Right cardiac atrium (tissue), 5 donors: ENCODE results near the gene KIAA1586. TPM values are rescaled to one million over a fixed set of nuclear protein-coding genes. Genes with fewer than 3 reads are reported as not detected.
"Not testable (repeated sequence)": the region's sequence is repeated elsewhere in the genome, so short reads cannot be mapped to it uniquely, and the experiment has no call there.

ENCODE experiments used
- ATAC-seq, 2 donors: fragments of 200-7000 bp; cut with Tn5 transposase; one replicate each; pipeline versions ENCODE4 v1.8.0 to v1.9.1; 2020; ENCODE audit warnings: moderate library complexity in 2 of 2, mild to moderate bottlenecking in 1 of 2
- DNase-seq, 3 donors: peaks; one replicate each; pipeline ENCODE4 v3.0.0-alpha.2; 2020
- H3K27ac ChIP-seq: one replicate; pipeline ENCODE4 v1.5.1; 2013; ENCODE audit warnings: mild to moderate bottlenecking, low read length, control low read depth, moderate library complexity
- H3K27me3 ChIP-seq: one replicate; pipeline ENCODE4 v1.6.1; 2013; ENCODE audit not compliant: control insufficient read depth, insufficient read depth
- H3K4me1 ChIP-seq: one replicate; pipeline ENCODE4 v1.6.1; 2013; ENCODE audit warnings: low read length; ENCODE audit not compliant: control insufficient read depth, insufficient read depth
- H3K4me3 ChIP-seq: one replicate; pipeline ENCODE4 v1.5.1; 2013; ENCODE audit warnings: low read length, control low read depth
- H3K9me3 ChIP-seq: one replicate; pipeline ENCODE4 v1.6.1; 2013; ENCODE audit warnings: low read length; ENCODE audit not compliant: control insufficient read depth
- WGBS: extraction: QIAGEN DNeasy Blood & Tissue Kit; methylation state at CpG from one replicate; pipeline ENCODE4 v1.1.7; 2013; 5-methylcytosine and 5-hydroxymethylcytosine counted together
- intact Hi-C, 4 donors: fragments of 100-400 bp; cut with DNase I; formaldehyde crosslinking; loops; one replicate each; pipeline versions ENCODE4 v1.11.0 to v1.14.0; 2022 to 2023
- polyA plus RNA-seq: library from polyadenylated mRNA; stranded (reverse); fragments of 200-250 nt; gene quantifications from one replicate; pipeline ENCODE4 v1.2.3, GENCODE V29; 2013
- total RNA-seq, 4 donors: library from RNA; stranded (reverse); fragmentation: NEBNext Ultra II Directional; extraction: Animal tissue kit (Norgen Biotek cat#: 25700); gene quantifications; one replicate each; pipeline ENCODE4 v1.2.1, GENCODE V29; 2021
- donor health status: healthy with polysubstance abuse.
- donor health status: DM: no; HTN: yes; CAD: no.
- donor health status: DM: no; HTN: no; CAD: no.
- donor health status: DM: no; HTN: yes; CAD: no; lungs with severe emphysema.
- donor health status: DM: yes; HTN: yes; CAD: no.

The KIAA1586 gene
- total and polyA plus RNA-seq, 5 donors, result 3.1 to 10.3 (median 8.4) TPM

DNA sequence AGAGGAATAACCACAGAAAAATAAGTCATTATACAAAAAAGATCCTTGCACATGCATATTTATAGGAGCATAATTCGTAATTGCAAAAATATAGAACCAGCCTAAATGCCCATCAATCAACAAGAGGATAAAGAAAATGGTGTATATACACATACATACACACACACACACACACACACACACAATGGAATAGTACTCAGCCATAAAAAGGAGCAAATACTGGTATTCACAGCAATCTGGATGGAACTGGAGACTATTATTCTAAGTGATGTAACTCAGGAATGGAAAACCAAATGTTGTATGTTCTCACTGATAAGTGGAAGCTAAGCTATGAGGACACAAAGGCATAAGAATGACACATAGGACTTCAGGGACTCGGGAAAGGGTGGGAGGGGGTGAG is 1.9 kb upstream of the KIAA1586 start:
- no peak overlapping the region for H3K27ac ChIP-seq
- no peaks in the 10 kb centered on the region for H3K9me3 ChIP-seq
- DNase-seq, result no peak
- WGBS, result 90% methylated on average over 2 of the region's 2 CpGs
- ATAC-seq, result no peak
- H3K27me3 ChIP-seq, result no peaks in the 10 kb centered on the region
- H3K4me3 ChIP-seq, result no peak overlapping the region
- H3K4me1 ChIP-seq, result no peaks in the 10 kb centered on the region
- intact Hi-C loops, result no loop called here

- DNase-seq, H3K4me3 ChIP-seq, intact Hi-C loops, H3K9me3 ChIP-seq, H3K27ac ChIP-seq, H3K27me3 ChIP-seq, H3K4me1 ChIP-seq: not testable (repeated sequence)
- WGBS, result no CpG with 5 or more reads among the region's 5 CpGs
- peak in 1 of 2 donors; percentile 3 for ATAC-seq
Measured at GRCh38 chr6:57047257-57047585, 728 bp downstream of the KIAA1586 start.

- intact Hi-C loops, H3K9me3 ChIP-seq, H3K27me3 ChIP-seq, DNase-seq, ATAC-seq, H3K4me3 ChIP-seq, H3K27ac ChIP-seq, H3K4me1 ChIP-seq: not testable (repeated sequence)
- 87% methylated on average over 6 of the region's 6 CpGs for WGBS
Measured at GRCh38 chr6:57047859-57048258, 1.4 kb downstream of the KIAA1586 start.

DNA sequence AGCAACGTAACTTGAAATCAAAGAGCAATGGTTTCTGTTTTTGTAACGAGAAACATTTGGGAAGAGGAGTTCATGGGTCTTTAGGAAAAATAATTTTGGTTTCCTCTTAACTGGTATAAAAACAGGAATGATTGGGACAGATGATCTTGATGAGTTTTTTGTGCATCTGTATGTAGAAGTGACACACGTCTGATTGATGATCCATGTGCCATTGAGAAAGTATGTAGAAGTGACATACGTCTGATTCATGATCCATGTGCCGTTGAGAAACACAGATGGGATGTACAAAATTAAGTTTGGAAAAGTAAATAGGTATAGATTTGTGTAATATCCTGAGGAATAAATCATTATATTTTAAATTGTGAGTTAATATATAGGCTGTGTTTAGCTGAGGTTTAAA is 2.1 kb downstream of the KIAA1586 start:
- DNase-seq (no peak), ATAC-seq (no peak)
- Histone ChIP-seq H3K4me3 (no peak overlapping the region), H3K27ac (no peak overlapping the region), H3K27me3 (no peaks in the 10 kb centered on the region), H3K9me3 (no peaks in the 10 kb centered on the region), H3K4me1 (no peaks in the 10 kb centered on the region)
- intact Hi-C loops, result no loop called here
- WGBS, result 87% methylated on average over 5 of the region's 5 CpGs

DNA sequence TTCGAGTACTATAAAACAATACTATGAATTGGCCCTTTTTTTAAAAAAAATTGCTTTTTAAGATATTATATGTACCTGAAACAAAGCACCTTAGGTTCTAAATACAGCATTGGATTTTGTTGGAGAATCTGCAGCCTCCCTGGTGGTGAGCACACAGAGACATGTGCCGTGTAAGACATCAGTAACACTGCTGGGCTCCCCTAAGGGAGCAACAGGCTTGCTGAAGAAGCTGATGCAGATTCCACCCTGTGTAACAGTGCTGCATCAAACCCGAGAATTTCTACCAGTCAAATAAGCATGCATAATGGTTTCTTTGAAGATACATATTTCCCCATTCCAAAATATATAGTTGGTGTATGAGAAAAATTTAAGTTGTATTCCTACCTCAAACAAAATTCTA is 17.4 kb downstream of the KIAA1586 start:
- ATAC-seq (no peak), DNase-seq (no peak)
- Histone ChIP-seq H3K4me3 (no peak overlapping the region), H3K9me3 (no peaks in the 10 kb centered on the region), H3K27me3 (no peaks in the 10 kb centered on the region), H3K27ac (no peak overlapping the region), H3K4me1 (no peaks in the 10 kb centered on the region)
- 86% methylated on average over 3 of the region's 3 CpGs for WGBS
- intact Hi-C loops, result no loop called here

DNA sequence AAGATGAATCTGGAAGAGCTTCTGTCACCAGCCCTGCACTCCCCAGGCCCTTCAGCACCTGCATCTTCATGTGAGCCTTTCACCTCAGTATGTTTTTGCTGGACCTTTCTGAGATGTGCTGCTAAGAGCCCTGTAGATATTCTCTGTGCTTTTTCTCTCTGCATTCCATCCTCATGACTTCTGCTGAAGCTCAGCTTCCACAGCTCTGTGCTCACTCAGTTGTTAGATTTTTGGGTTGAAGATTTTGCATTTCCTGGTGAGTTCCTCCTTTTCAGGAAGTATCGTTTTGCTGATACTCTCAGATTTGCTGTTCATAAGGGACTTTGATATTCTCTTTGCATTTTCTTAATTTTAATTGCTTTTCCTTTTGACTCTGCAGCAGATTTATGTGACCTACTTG is 18.3 kb downstream of the KIAA1586 start:
- Histone ChIP-seq H3K27ac (no peak overlapping the region), H3K27me3 (no peaks in the 10 kb centered on the region), H3K4me1 (no peaks in the 10 kb centered on the region), H3K9me3 (no peaks in the 10 kb centered on the region), H3K4me3 (no peak overlapping the region)
- 65% methylated on average over 1 of the region's 1 CpG for WGBS
- ATAC-seq (no peak), DNase-seq (no peak)
- intact Hi-C loops, result no loop called here

DNA sequence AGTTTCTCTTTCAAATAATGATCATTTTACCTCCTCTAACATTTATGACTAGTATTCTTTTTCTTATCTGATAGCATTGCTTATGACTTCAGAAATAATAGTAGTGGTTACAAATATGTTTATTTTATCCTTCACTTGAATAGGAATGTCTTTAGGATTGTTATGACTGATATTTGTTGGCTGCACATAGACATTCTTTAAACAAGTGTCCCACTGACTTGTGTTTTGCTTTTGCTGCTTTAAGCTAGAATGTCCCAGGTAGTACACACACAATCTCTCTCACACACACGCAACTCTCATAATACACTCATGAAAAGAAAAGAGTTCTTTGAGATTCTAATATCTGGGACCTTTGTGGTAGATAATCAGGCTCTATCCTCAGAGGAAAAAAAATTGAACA is 21.6 kb downstream of the KIAA1586 start:
- no peaks in the 10 kb centered on the region for H3K4me1 ChIP-seq
- no peak overlapping the region for H3K4me3 ChIP-seq
- no peaks in the 10 kb centered on the region for H3K9me3 ChIP-seq
- H3K27me3 ChIP-seq, result no peaks in the 10 kb centered on the region
- 96% methylated on average over 1 of the region's 1 CpG for WGBS
- no peak overlapping the region for H3K27ac ChIP-seq
- intact Hi-C loops, result no loop called here
- DNase-seq (no peak), ATAC-seq (no peak)

- ATAC-seq, result no peak
- Histone ChIP-seq H3K9me3 (no peaks in the 10 kb centered on the region), H3K4me1 (no peaks in the 10 kb centered on the region), H3K27me3 (no peaks in the 10 kb centered on the region), H3K4me3 (no peak overlapping the region), H3K27ac (no peak overlapping the region)
- intact Hi-C loops, result no loop called here
- 84% methylated on average over 4 of the region's 4 CpGs for WGBS
- no peak for DNase-seq
Measured at GRCh38 chr6:57069228-57069627, 22.7 kb downstream of the KIAA1586 start.

- DNase-seq (no peak), ATAC-seq (no peak)
- intact Hi-C loops, result no loop called here
- Histone ChIP-seq H3K27me3 (no peaks in the 10 kb centered on the region), H3K4me1 (no peaks in the 10 kb centered on the region), H3K4me3 (no peak overlapping the region), H3K27ac (no peak overlapping the region), H3K9me3 (no peaks in the 10 kb centered on the region)
- WGBS, result 81% methylated on average over 9 of the region's 9 CpGs
Measured at GRCh38 chr6:57069920-57070331, 23.4 kb downstream of the KIAA1586 start.

DNA sequence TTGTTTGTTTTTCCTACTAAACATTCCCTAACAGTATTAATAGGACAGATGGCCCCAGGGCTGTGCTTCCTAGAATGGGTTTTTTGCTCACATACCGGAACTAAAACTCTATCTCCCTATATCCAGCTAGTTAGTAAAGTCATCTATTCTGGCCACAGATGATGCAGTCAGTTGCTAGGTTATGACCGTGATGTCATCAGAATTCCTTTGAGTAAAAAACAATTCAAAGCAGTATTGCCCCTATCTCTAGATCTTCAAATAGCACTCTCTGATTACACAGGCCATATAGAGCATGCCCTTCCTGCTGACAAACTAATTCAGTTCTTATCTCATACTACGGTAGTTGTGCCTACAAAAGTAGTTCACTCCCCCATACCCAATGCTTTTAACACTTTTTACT is 25.6 kb downstream of the KIAA1586 start:
- intact Hi-C loops, result no loop called here
- no peak overlapping the region for H3K27ac ChIP-seq
- H3K27me3 ChIP-seq, result no peaks in the 10 kb centered on the region
- DNase-seq (no peak), ATAC-seq (no peak)
- no peaks in the 10 kb centered on the region for H3K9me3 ChIP-seq
- H3K4me3 ChIP-seq, result no peak overlapping the region
- WGBS, result 81% methylated on average over 3 of the region's 3 CpGs
- H3K4me1 ChIP-seq, result no peaks in the 10 kb centered on the region

DNA sequence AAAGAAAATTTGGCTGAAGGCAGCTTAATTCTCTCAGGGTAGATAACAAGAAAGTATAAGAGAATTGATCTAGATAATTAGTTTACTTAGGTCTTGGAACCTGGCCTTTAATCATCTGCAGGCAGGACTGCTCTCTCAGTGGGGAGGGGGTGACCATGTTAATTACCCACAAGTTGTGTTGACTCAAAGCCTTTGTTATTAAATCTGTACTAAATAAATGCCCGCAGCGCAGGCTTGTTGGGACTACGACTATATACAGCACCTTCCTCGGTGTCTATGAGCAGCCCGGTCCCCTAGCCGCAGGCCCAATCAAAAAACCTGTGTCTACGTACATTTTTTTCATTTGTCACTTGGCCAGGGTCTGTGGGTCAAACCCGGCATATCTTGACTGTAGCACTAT is 27.9 kb downstream of the KIAA1586 start:
- no peaks in the 10 kb centered on the region for H3K9me3 ChIP-seq
- H3K4me3 ChIP-seq, result no peak overlapping the region
- DNase-seq (no peak), ATAC-seq (no peak)
- no peaks in the 10 kb centered on the region for H3K4me1 ChIP-seq
- intact Hi-C loops, result no loop called here
- H3K27me3 ChIP-seq, result no peaks in the 10 kb centered on the region
- 96% methylated on average over 8 of the region's 8 CpGs for WGBS
- H3K27ac ChIP-seq, result no peak overlapping the region

DNA sequence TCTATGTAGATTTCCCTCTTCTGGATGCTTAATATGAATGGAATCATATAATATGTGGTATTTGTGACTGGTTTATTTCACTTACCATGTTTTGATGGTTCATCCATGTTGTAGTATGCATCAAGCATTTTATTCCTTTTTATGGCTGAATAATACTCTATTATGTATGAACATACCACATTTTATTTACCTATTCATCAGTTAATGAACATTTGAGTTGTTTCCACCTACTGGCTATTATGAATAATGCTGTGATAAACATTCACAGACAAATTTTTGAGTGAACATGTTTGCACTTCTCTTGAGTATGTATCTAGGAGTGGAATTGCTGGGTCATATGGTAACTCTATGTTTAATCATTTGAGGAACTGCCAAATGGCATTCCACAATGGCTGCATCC is 28.6 kb downstream of the KIAA1586 start:
- DNase-seq (no peak), ATAC-seq (no peak)
- H3K4me1 ChIP-seq, result no peaks in the 10 kb centered on the region
- no peaks in the 10 kb centered on the region for H3K9me3 ChIP-seq
- H3K27me3 ChIP-seq, result no peaks in the 10 kb centered on the region
- no peak overlapping the region for H3K4me3 ChIP-seq
- intact Hi-C loops, result no loop called here
- H3K27ac ChIP-seq, result no peak overlapping the region
